NCI-H345 (cell line): Measurements from ENCODE around the gene SLC5A10.
"Not testable (repeated sequence)": the region's sequence is repeated elsewhere in the genome, so short reads cannot be mapped to it uniquely, and the experiment has no call there.

ENCODE experiments used
- DNase-seq: peaks from one replicate; lab custom pipeline; 2025; lab: John Stamatoyannopoulos, UW

The SLC5A10 gene

GRCh38 chr17:19017804-19018599, 66.0 kb downstream of the SLC5A10 start:
- no peak for DNase-seq

- DNase-seq: no peak
These were observed 66.6 kb downstream of the SLC5A10 start for GRCh38 chr17:19018600-19018950.

GRCh38 chr17:19019041-19019941, 67.3 kb downstream of the SLC5A10 start:
- peak; percentile 16 for DNase-seq

GRCh38 chr17:19020016-19020415, 68.1 kb downstream of the SLC5A10 start:
- DNase-seq: no peak

- DNase-seq: not testable (repeated sequence)
These were observed 69.2 kb downstream of the SLC5A10 start for GRCh38 chr17:19021011-19021621.

GRCh38 chr17:19021622-19022083, 69.7 kb downstream of the SLC5A10 start:
- no peak for DNase-seq

- no peak for DNase-seq
These were observed 70.2 kb downstream of the SLC5A10 start for GRCh38 chr17:19022128-19022527.

GRCh38 chr17:19022747-19023146, 70.8 kb downstream of the SLC5A10 start:
- no peak for DNase-seq

GRCh38 chr17:19023209-19023999, 71.4 kb downstream of the SLC5A10 start:
- DNase-seq: no peak

- DNase-seq: no peak
These were observed 72.4 kb downstream of the SLC5A10 start for GRCh38 chr17:19024101-19025078.

- DNase-seq: not testable (repeated sequence)
These were observed 76.7 kb downstream of the SLC5A10 start for GRCh38 chr17:19028671-19029070.

GRCh38 chr17:19029740-19030139, 77.8 kb downstream of the SLC5A10 start:
- DNase-seq: not testable (repeated sequence)

- DNase-seq: not testable (repeated sequence)
These were observed 78.9 kb downstream of the SLC5A10 start for GRCh38 chr17:19030771-19031449.

- not testable (repeated sequence) for DNase-seq
These were observed 79.8 kb downstream of the SLC5A10 start for GRCh38 chr17:19031729-19032128.

GRCh38 chr17:19032377-19032988, 80.5 kb downstream of the SLC5A10 start:
- DNase-seq: not testable (repeated sequence)

- not testable (repeated sequence) for DNase-seq
These were observed 84.2 kb downstream of the SLC5A10 start for GRCh38 chr17:19036186-19036585.

GRCh38 chr17:19037547-19037946, 85.6 kb downstream of the SLC5A10 start:
- DNase-seq: not testable (repeated sequence)

GRCh38 chr17:19038007-19038406, 86.0 kb downstream of the SLC5A10 start:
- not testable (repeated sequence) for DNase-seq

GRCh38 chr17:19038730-19039129, 86.8 kb downstream of the SLC5A10 start:
- not testable (repeated sequence) for DNase-seq
